Esophagus squamous epithelium (tissue), 5 donors: ENCODE measurements around the gene CHST2. TPM values are rescaled to one million over a fixed set of nuclear protein-coding genes. Genes with fewer than 3 reads are reported as not detected.

Experiments
- DNase-seq: peaks from one replicate; lab custom pipeline; 2025; lab: John Stamatoyannopoulos, UW
- H3K27ac ChIP-seq, 4 donors: fragments of 200-600 bp; sonication (generic); one replicate each; pipeline ENCODE4 v1.5.1; 2016 to 2019; ENCODE audit warnings: mild to moderate bottlenecking in 1 of 4
- H3K27me3 ChIP-seq, 4 donors: fragments of 200-600 bp; sonication (generic); 1 replicate in 3 of 4; 2 replicates in 1 of 4; pipeline versions ENCODE4 v1.5.1 to v1.6.0; 2017 to 2021; ENCODE audit warnings: antibody characterized with exemption in 1 of 4
- H3K36me3 ChIP-seq, 3 donors: fragments of 200-600 bp; sonication (generic); one replicate each; pipeline ENCODE4 v1.5.1; 2016 to 2019
- H3K4me1 ChIP-seq, 3 donors: fragments of 200-600 bp; sonication (generic); one replicate each; pipeline ENCODE4 v1.5.1; 2017 to 2019
- H3K4me3 ChIP-seq, 4 donors: fragments of 200-600 bp; sonication (generic); 1 replicate in 3 of 4; 2 replicates in 1 of 4; pipeline ENCODE4 v1.5.1; 2016 to 2019; ENCODE audit warnings: mild to moderate bottlenecking in 2 of 4, moderate library complexity in 1 of 4
- H3K9me3 ChIP-seq, 3 donors: fragments of 200-600 bp; sonication (generic); one replicate each; pipeline ENCODE4 v1.5.1; 2016 to 2019
- CTCF ChIP-seq, 6 experiments: fragments of 450-650 bp in 4 of 6; fragments of 200-600 bp in 2 of 6; sonication (generic) in 2 of 6; IDR thresholded peaks; one replicate each; pipeline ENCODE4 v1.5.1; 2016 to 2019; ENCODE audit warnings: antibody characterized with exemption in 6 of 6, mild to moderate bottlenecking in 4 of 6, moderate library complexity in 4 of 6
- POLR2A ChIP-seq, 4 donors: fragments of 450-650 bp; IDR thresholded peaks; one replicate each; pipeline ENCODE4 v1.6.1; 2017; ENCODE audit warnings: antibody characterized with exemption in 4 of 4, mild to moderate bottlenecking in 4 of 4, moderate library complexity in 3 of 4
- WGBS, 2 donors: methylation state at CpG; one replicate each; pipeline ENCODE4 v1.1.5; 2018; 5-methylcytosine and 5-hydroxymethylcytosine counted together
- intact Hi-C: fragments of 100-400 bp; cut with DNase I; formaldehyde crosslinking; loops from one replicate; pipeline ENCODE4 v1.15.0; 2022
- total RNA-seq, 4 donors: library from RNA; depleted of rRNA; stranded (reverse); fragments of >200 nt; gene quantifications; one replicate each; pipeline ENCODE4 v1.1.0, GENCODE V29; 2016
- donor health status: DM: yes; HTN: yes; CAD: no.

Gene CHST2
- total RNA-seq, 4 donors from 2014 or later, result 0.76 to 3.1 (median 1.6) TPM

- H3K27ac ChIP-seq, result peak overlapping the region in 2 of 4 donors; percentile 37 to 62
- H3K27me3 ChIP-seq, result no peaks in the 10 kb centered on the region
- peaks cover 0 to 5% (median 0%) of the 10 kb centered on the region in 3 donors for H3K4me1 ChIP-seq
- intact Hi-C loops, result no loop called here
- no peak overlapping the region for H3K4me3 ChIP-seq
- no peaks in the 10 kb centered on the region for H3K9me3 ChIP-seq
- TF ChIP-seq POLR2A (IDR thresholded peaks at IDR 0.05) (no peak), CTCF (IDR thresholded peaks at IDR 0.05) (no peak)
- 45 to 78% methylated on average over 3 of the region's 3 CpGs for WGBS, 2 donors
- DNase-seq, result no peak
- H3K36me3 ChIP-seq, result no peaks in the 10 kb centered on the region
These were observed 51.8 kb downstream of the CHST2 start for GRCh38 chr3:143171141-143171980.

GRCh38 chr3:143172062-143172794 lies 52.7 kb downstream of the CHST2 start:
- 65 to 85% methylated on average over 5 of the region's 5 CpGs for WGBS, 2 donors
- H3K4me3 ChIP-seq, result no peak overlapping the region
- peak overlapping the region in 1 of 4 donors; percentile 37 for H3K27ac ChIP-seq
- H3K4me1 ChIP-seq, result peaks cover 0 to 5% (median 0%) of the 10 kb centered on the region in 3 donors
- intact Hi-C loops, result no loop called here
- TF ChIP-seq CTCF (IDR thresholded peaks at IDR 0.05), result no peak
- TF ChIP-seq POLR2A (IDR thresholded peaks at IDR 0.05), result no peak
- no peaks in the 10 kb centered on the region for H3K9me3 ChIP-seq
- DNase-seq, result no peak
- no peaks in the 10 kb centered on the region for H3K36me3 ChIP-seq
- no peaks in the 10 kb centered on the region for H3K27me3 ChIP-seq

- Histone ChIP-seq H3K27ac (no peak overlapping the region), H3K4me1 (peaks cover 0 to 5% (median 0%) of the 10 kb centered on the region in 3 donors), H3K9me3 (no peaks in the 10 kb centered on the region), H3K36me3 (no peaks in the 10 kb centered on the region), H3K4me3 (no peak overlapping the region), H3K27me3 (no peaks in the 10 kb centered on the region)
- DNase-seq, result no peak
- TF ChIP-seq CTCF (IDR thresholded peaks at IDR 0.05) (no peak), POLR2A (IDR thresholded peaks at IDR 0.05) (no peak)
- 44 to 62% methylated on average over 2 of the region's 2 CpGs for WGBS, 2 donors
- intact Hi-C loops, result no loop called here
These were observed 53.2 kb downstream of the CHST2 start for GRCh38 chr3:143172795-143173145.

GRCh38 chr3:143173242-143173641 lies 53.7 kb downstream of the CHST2 start:
- Histone ChIP-seq H3K27ac (no peak overlapping the region), H3K36me3 (no peaks in the 10 kb centered on the region), H3K4me3 (no peak overlapping the region), H3K27me3 (no peaks in the 10 kb centered on the region), H3K4me1 (peaks cover 0 to 5% (median 0%) of the 10 kb centered on the region in 3 donors), H3K9me3 (no peaks in the 10 kb centered on the region)
- no peak for DNase-seq
- no peak for TF ChIP-seq CTCF (IDR thresholded peaks at IDR 0.05)
- TF ChIP-seq POLR2A (IDR thresholded peaks at IDR 0.05), result no peak
- intact Hi-C loops, result no loop called here
- WGBS, 2 donors, result 38 to 61% methylated on average over 1 of the region's 1 CpG

Other genes starting within 250 kb of the CHST2 start
- gene PCOLCE2, start 230.7 kb upstream of the CHST2 start, total RNA-seq, result 10 to 100 TPM in 2 of 4 donors, 1 to 10 TPM in 1, under 1 TPM in 1; 0.38 to 19.1 (median 6.4) TPM
- gene PAQR9, start 156.1 kb upstream of the CHST2 start, total RNA-seq, result not detected
- gene U2SURP, start 118.2 kb upstream of the CHST2 start, total RNA-seq, result 10 to 100 TPM; 25.4 to 70.8 (median 51.0) TPM